ENCODE measurements around the gene CEMP1. TPM values are rescaled to one million over a fixed set of nuclear protein-coding genes. Genes with fewer than 3 reads are reported as not detected.
A peak's percentile ranks its signal among the peaks of the same experiment; 100 is the strongest.

CEMP1 gene
- total and polyA plus RNA-seq, 5 donors = 0.27 TPM; not detected in 4

GRCh38 chr16:2490190-2491105 lies 40.8 kb downstream of the CEMP1 start:
- no peaks in the 10 kb centered on the region for H3K27me3 ChIP-seq (ENCODE audit: control insufficient read depth, insufficient read depth)
- intact Hi-C loops (cut with DNase I) = loop anchor here in 1 of 4 donors (10.0 kb wide), 1 partner anchor 156 kb away; no protein-coding TSS in a partner anchor
- H3K4me3 ChIP-seq (ENCODE audit: low read length) = no peak overlapping the region
- no peaks in the 10 kb centered on the region for H3K4me1 ChIP-seq (ENCODE audit: control insufficient read depth, insufficient read depth, low read length)
- no peak overlapping the region for H3K27ac ChIP-seq (ENCODE audit: low read length)
- ATAC-seq = no peak
- no peaks in the 10 kb centered on the region for H3K9me3 ChIP-seq (ENCODE audit: control insufficient read depth, low read length)
- 90% methylated on average over 23 of the region's 23 CpGs for WGBS
- peak in 1 of 3 donors; percentile 36 for DNase-seq

GRCh38 chr16:2489581-2489980 lies 41.6 kb downstream of the CEMP1 start:
- no peaks in the 10 kb centered on the region for H3K4me1 ChIP-seq (ENCODE audit: control insufficient read depth, insufficient read depth, low read length)
- DNase-seq (peak in 1 of 3 donors; percentile 49), ATAC-seq (no peak)
- intact Hi-C loops (cut with DNase I) = no loop called here
- no peaks in the 10 kb centered on the region for H3K27me3 ChIP-seq (ENCODE audit: control insufficient read depth, insufficient read depth)
- no peak overlapping the region for H3K27ac ChIP-seq (ENCODE audit: low read length)
- H3K4me3 ChIP-seq (ENCODE audit: low read length) = no peak overlapping the region
- H3K9me3 ChIP-seq (ENCODE audit: control insufficient read depth, low read length) = no peaks in the 10 kb centered on the region
- 93% methylated on average over 16 of the region's 16 CpGs for WGBS

- WGBS = 75% methylated on average over 15 of the region's 15 CpGs
- Histone ChIP-seq H3K4me3 (ENCODE audit: low read length) (no peak overlapping the region), H3K27me3 (ENCODE audit: control insufficient read depth, insufficient read depth) (no peaks in the 10 kb centered on the region), H3K27ac (ENCODE audit: low read length) (no peak overlapping the region), H3K4me1 (ENCODE audit: control insufficient read depth, insufficient read depth, low read length) (no peaks in the 10 kb centered on the region), H3K9me3 (ENCODE audit: control insufficient read depth, low read length) (no peaks in the 10 kb centered on the region)
- no peak for ATAC-seq
- peak in 1 of 3 donors; percentile 35 for DNase-seq
- intact Hi-C loops (cut with DNase I) = no loop called here
Measured at GRCh38 chr16:2487903-2488531, 43.2 kb downstream of the CEMP1 start.

- no peak overlapping the region for H3K4me3 ChIP-seq (ENCODE audit: low read length)
- H3K4me1 ChIP-seq (ENCODE audit: control insufficient read depth, insufficient read depth, low read length) = no peaks in the 10 kb centered on the region
- no peak overlapping the region for H3K27ac ChIP-seq (ENCODE audit: low read length)
- peak in 1 of 3 donors; percentile 23 for DNase-seq
- no peaks in the 10 kb centered on the region for H3K9me3 ChIP-seq (ENCODE audit: control insufficient read depth, low read length)
- intact Hi-C loops (cut with DNase I) = no loop called here
- no peaks in the 10 kb centered on the region for H3K27me3 ChIP-seq (ENCODE audit: control insufficient read depth, insufficient read depth)
- 76% methylated on average over 8 of the region's 8 CpGs for whole genome bisulfite sequencing
- no peak for ATAC-seq
Measured at GRCh38 chr16:2487517-2487842, 43.7 kb downstream of the CEMP1 start.

- no peak overlapping the region for H3K27ac ChIP-seq (ENCODE audit: low read length)
- intact Hi-C loops (cut with DNase I) = no loop called here
Measured at GRCh38 chr16:2486645-2487516, 44.3 kb downstream of the CEMP1 start.

GRCh38 chr16:2485811-2486507 lies 45.2 kb downstream of the CEMP1 start:
- ATAC-seq (peak in 1 of 2 donors; percentile 49), DNase-seq (peak in 2 of 3 donors; percentile 50 to 53)
- Histone ChIP-seq H3K4me1 (ENCODE audit: control insufficient read depth, insufficient read depth, low read length) (no peaks in the 10 kb centered on the region), H3K9me3 (ENCODE audit: control insufficient read depth, low read length) (no peaks in the 10 kb centered on the region), H3K27me3 (ENCODE audit: control insufficient read depth, insufficient read depth) (no peaks in the 10 kb centered on the region), H3K27ac (ENCODE audit: low read length) (no peak overlapping the region), H3K4me3 (ENCODE audit: low read length) (no peak overlapping the region)
- intact Hi-C loops (cut with DNase I) = no loop called here
- 70% methylated on average over 33 of the region's 33 CpGs for WGBS

More at GRCh38 chr16:2486645-2487516, 44.3 kb downstream of the CEMP1 start:
- H3K27me3 ChIP-seq (ENCODE audit: control insufficient read depth, insufficient read depth) = no peaks in the 10 kb centered on the region
- ATAC-seq = peak; percentile 46 to 48
- no peaks in the 10 kb centered on the region for H3K9me3 ChIP-seq (ENCODE audit: control insufficient read depth, low read length)
- 66% methylated on average over 29 of the region's 29 CpGs for WGBS
- DNase-seq = peak in 2 of 3 donors; percentile 78 to 82
- H3K4me3 ChIP-seq (ENCODE audit: low read length) = no peak overlapping the region
- no peaks in the 10 kb centered on the region for H3K4me1 ChIP-seq (ENCODE audit: control insufficient read depth, insufficient read depth, low read length)

GRCh38 chr16:2484898-2485508 lies 46.2 kb downstream of the CEMP1 start:
- WGBS = 85% methylated on average over 13 of the region's 13 CpGs
- intact Hi-C loops (cut with DNase I) = no loop called here
- peak in 2 of 3 donors; percentile 25 to 50 for DNase-seq

GRCh38 chr16:2483939-2484897 lies 47.0 kb downstream of the CEMP1 start:
- intact Hi-C loops (cut with DNase I) = no loop called here
- H3K9me3 ChIP-seq (ENCODE audit: control insufficient read depth, low read length) = no peaks in the 10 kb centered on the region
- no peaks in the 10 kb centered on the region for H3K27me3 ChIP-seq (ENCODE audit: control insufficient read depth, insufficient read depth)
- no peak overlapping the region for H3K27ac ChIP-seq (ENCODE audit: low read length)
- H3K4me3 ChIP-seq (ENCODE audit: low read length) = no peak overlapping the region
- DNase-seq (peak in 2 of 3 donors; percentile 18 to 48), ATAC-seq (no peak)
- WGBS = 88% methylated on average over 16 of the region's 16 CpGs
- no peaks in the 10 kb centered on the region for H3K4me1 ChIP-seq (ENCODE audit: control insufficient read depth, insufficient read depth, low read length)

More at GRCh38 chr16:2484898-2485508, 46.2 kb downstream of the CEMP1 start:
- Histone ChIP-seq H3K27me3 (ENCODE audit: control insufficient read depth, insufficient read depth) (no peaks in the 10 kb centered on the region), H3K9me3 (ENCODE audit: control insufficient read depth, low read length) (no peaks in the 10 kb centered on the region), H3K4me1 (ENCODE audit: control insufficient read depth, insufficient read depth, low read length) (no peaks in the 10 kb centered on the region), H3K27ac (ENCODE audit: low read length) (no peak overlapping the region), H3K4me3 (ENCODE audit: low read length) (no peak overlapping the region)
- ATAC-seq = no peak

- intact Hi-C loops (cut with DNase I) = no loop called here
- H3K4me3 ChIP-seq (ENCODE audit: low read length) = no peak overlapping the region
- peak overlapping the region; percentile 19 for H3K27ac ChIP-seq (ENCODE audit: low read length)
- no peaks in the 10 kb centered on the region for H3K27me3 ChIP-seq (ENCODE audit: control insufficient read depth, insufficient read depth)
- DNase-seq (peak; percentile 69 to 86 (median 84)), ATAC-seq (peak; percentile 58 to 71)
- 39% methylated on average over 32 of the region's 32 CpGs for WGBS
- H3K9me3 ChIP-seq (ENCODE audit: control insufficient read depth, low read length) = no peaks in the 10 kb centered on the region
- H3K4me1 ChIP-seq (ENCODE audit: control insufficient read depth, insufficient read depth, low read length) = no peaks in the 10 kb centered on the region
Measured at GRCh38 chr16:2482708-2483534, 48.3 kb downstream of the CEMP1 start.
